Fibroblast of peridontal ligament (primary cell): ENCODE data around the gene GAS7.
A peak's percentile ranks its signal among the peaks of the same experiment; 100 is the strongest.
"Not testable (repeated sequence)": the region's sequence is repeated elsewhere in the genome, so short reads cannot be mapped to it uniquely, and the experiment has no call there.

Source experiments
- DNase-seq: peaks from one replicate; pipeline ENCODE4 v3.0.0-alpha.2; 2010; ENCODE audit errors: extremely low read depth

The GAS7 gene

GRCh38 chr17:9942885-9943284, 255.5 kb downstream of the GAS7 start:
- no peak for DNase-seq

GRCh38 chr17:9941305-9941704, 257.1 kb downstream of the GAS7 start:
- no peak for DNase-seq

GRCh38 chr17:9940841-9941240, 257.6 kb downstream of the GAS7 start:
- no peak for DNase-seq

- DNase-seq: no peak
Measured at GRCh38 chr17:9938764-9939163, 259.6 kb downstream of the GAS7 start.

GRCh38 chr17:9937901-9938300, 260.5 kb downstream of the GAS7 start:
- no peak for DNase-seq

GRCh38 chr17:9937241-9937761, 261.1 kb downstream of the GAS7 start:
- DNase-seq: peak; percentile 1

- DNase-seq: no peak
Measured at GRCh38 chr17:9936095-9936494, 262.3 kb downstream of the GAS7 start.

- no peak for DNase-seq
Measured at GRCh38 chr17:9935408-9935807, 263.0 kb downstream of the GAS7 start.

- no peak for DNase-seq
Measured at GRCh38 chr17:9934331-9934730, 264.1 kb downstream of the GAS7 start.

GRCh38 chr17:9932491-9932890, 265.9 kb downstream of the GAS7 start:
- DNase-seq: no peak

GRCh38 chr17:9931144-9931741, 267.2 kb downstream of the GAS7 start:
- DNase-seq: no peak

- DNase-seq: no peak
Measured at GRCh38 chr17:9929871-9930270, 268.5 kb downstream of the GAS7 start.

- no peak for DNase-seq
Measured at GRCh38 chr17:9928601-9929333, 269.6 kb downstream of the GAS7 start.

- no peak for DNase-seq
Measured at GRCh38 chr17:9926150-9926804, 272.1 kb downstream of the GAS7 start.

- DNase-seq: no peak
Measured at GRCh38 chr17:9925457-9925856, 272.9 kb downstream of the GAS7 start.

- DNase-seq: peak; percentile 54
Measured at GRCh38 chr17:9924735-9925191, 273.6 kb downstream of the GAS7 start.

- DNase-seq: no peak
Measured at GRCh38 chr17:9922012-9922848, 276.2 kb downstream of the GAS7 start.

GRCh38 chr17:9921216-9921615, 277.2 kb downstream of the GAS7 start:
- not testable (repeated sequence) for DNase-seq

GRCh38 chr17:9918804-9919352, 279.5 kb downstream of the GAS7 start:
- DNase-seq: no peak

- no peak for DNase-seq
Measured at GRCh38 chr17:9918352-9918751, 280.1 kb downstream of the GAS7 start.

GRCh38 chr17:9917801-9918200, 280.6 kb downstream of the GAS7 start:
- no peak for DNase-seq

- DNase-seq: no peak
Measured at GRCh38 chr17:9917131-9917530, 281.3 kb downstream of the GAS7 start.
